Mucosa of rectum (tissue), 2 donors: Measurements from ENCODE around the gene NRXN3.

Experiments used
- H3K27ac ChIP-seq, 2 donors: one replicate each; pipeline ENCODE4 v1.7.0; 2013; ENCODE audit warnings: inconsistent platforms in 2 of 2, low read depth in 2 of 2, low read length in 2 of 2
- H3K27me3 ChIP-seq, 2 donors: one replicate each; pipeline ENCODE4 v1.7.0; 2013; ENCODE audit warnings: low read length in 2 of 2; ENCODE audit not compliant: control insufficient read depth in 2 of 2, insufficient read depth in 2 of 2
- H3K36me3 ChIP-seq, 2 donors: one replicate each; pipeline ENCODE4 v1.7.0; 2013; ENCODE audit warnings: low read length in 2 of 2; ENCODE audit not compliant: control insufficient read depth in 2 of 2, insufficient read depth in 2 of 2
- H3K4me1 ChIP-seq, 2 donors: one replicate each; pipeline ENCODE4 v1.7.0; 2013; ENCODE audit warnings: low read length in 2 of 2, mild to moderate bottlenecking in 1 of 2; ENCODE audit not compliant: control insufficient read depth in 2 of 2, insufficient read depth in 2 of 2
- H3K4me3 ChIP-seq, 2 donors: one replicate each; pipeline ENCODE4 v1.7.0; 2013; ENCODE audit warnings: low read length in 2 of 2
- H3K9ac ChIP-seq, 2 donors: one replicate each; pipeline ENCODE4 v1.7.0; 2013; ENCODE audit warnings: low read length in 2 of 2, low read depth in 1 of 2, mild to moderate bottlenecking in 1 of 2
- H3K9me3 ChIP-seq, 2 donors: one replicate each; pipeline ENCODE4 v1.7.0; 2013; ENCODE audit warnings: low read length in 2 of 2; ENCODE audit not compliant: control insufficient read depth in 2 of 2
- donor health status: healthy.
- donor health status: Normal muscosa, but diverticular disease.

Gene NRXN3

GRCh38 chr14:78747813-78748212 is 577.6 kb downstream of the NRXN3 start:
- H3K9me3 ChIP-seq: no peaks in the 10 kb centered on the region
- no peaks in the 10 kb centered on the region for H3K27me3 ChIP-seq
- no peak overlapping the region for H3K9ac ChIP-seq
- no peaks in the 10 kb centered on the region for H3K4me1 ChIP-seq
- no peak overlapping the region for H3K27ac ChIP-seq
- no peak overlapping the region for H3K4me3 ChIP-seq
- no peaks in the 10 kb centered on the region for H3K36me3 ChIP-seq

GRCh38 chr14:78752518-78753188 is 582.5 kb downstream of the NRXN3 start:
- Histone ChIP-seq H3K4me1 (no peaks in the 10 kb centered on the region), H3K9ac (no peak overlapping the region), H3K36me3 (no peaks in the 10 kb centered on the region), H3K4me3 (no peak overlapping the region), H3K27me3 (no peaks in the 10 kb centered on the region), H3K27ac (no peak overlapping the region), H3K9me3 (no peaks in the 10 kb centered on the region)

- no peak overlapping the region for H3K9ac ChIP-seq
- H3K4me3 ChIP-seq: no peak overlapping the region
- H3K27ac ChIP-seq: no peak overlapping the region
- H3K36me3 ChIP-seq: no peaks in the 10 kb centered on the region
- H3K4me1 ChIP-seq: no peaks in the 10 kb centered on the region
- H3K9me3 ChIP-seq: no peaks in the 10 kb centered on the region
- H3K27me3 ChIP-seq: no peaks in the 10 kb centered on the region
Measured at GRCh38 chr14:78754059-78754458, 583.9 kb downstream of the NRXN3 start.

- Histone ChIP-seq H3K9ac (no peak overlapping the region), H3K27me3 (no peaks in the 10 kb centered on the region), H3K9me3 (no peaks in the 10 kb centered on the region), H3K27ac (no peak overlapping the region), H3K4me3 (no peak overlapping the region), H3K4me1 (no peaks in the 10 kb centered on the region), H3K36me3 (no peaks in the 10 kb centered on the region)
Measured at GRCh38 chr14:78758333-78758732, 588.2 kb downstream of the NRXN3 start.

- H3K9ac ChIP-seq: no peak overlapping the region
- H3K27ac ChIP-seq: no peak overlapping the region
- H3K27me3 ChIP-seq: no peaks in the 10 kb centered on the region
- H3K4me1 ChIP-seq: no peaks in the 10 kb centered on the region
- H3K9me3 ChIP-seq: no peaks in the 10 kb centered on the region
- H3K36me3 ChIP-seq: no peaks in the 10 kb centered on the region
- no peak overlapping the region for H3K4me3 ChIP-seq
Measured at GRCh38 chr14:78762331-78762730, 592.2 kb downstream of the NRXN3 start.

- Histone ChIP-seq H3K27ac (no peak overlapping the region), H3K4me1 (no peaks in the 10 kb centered on the region), H3K27me3 (no peaks in the 10 kb centered on the region), H3K9me3 (no peaks in the 10 kb centered on the region), H3K36me3 (no peaks in the 10 kb centered on the region), H3K9ac (no peak overlapping the region), H3K4me3 (no peak overlapping the region)
Measured at GRCh38 chr14:78763746-78764145, 593.6 kb downstream of the NRXN3 start.

- H3K9me3 ChIP-seq: no peaks in the 10 kb centered on the region
- no peak overlapping the region for H3K9ac ChIP-seq
- no peak overlapping the region for H3K27ac ChIP-seq
- no peak overlapping the region for H3K4me3 ChIP-seq
- no peaks in the 10 kb centered on the region for H3K27me3 ChIP-seq
- H3K4me1 ChIP-seq: no peaks in the 10 kb centered on the region
- no peaks in the 10 kb centered on the region for H3K36me3 ChIP-seq
Measured at GRCh38 chr14:78764240-78764639, 594.1 kb downstream of the NRXN3 start.

GRCh38 chr14:78764645-78765044 is 594.5 kb downstream of the NRXN3 start:
- Histone ChIP-seq H3K36me3 (no peaks in the 10 kb centered on the region), H3K9ac (no peak overlapping the region), H3K4me3 (no peak overlapping the region), H3K9me3 (no peaks in the 10 kb centered on the region), H3K4me1 (no peaks in the 10 kb centered on the region), H3K27ac (no peak overlapping the region), H3K27me3 (no peaks in the 10 kb centered on the region)

GRCh38 chr14:78767436-78767835 is 597.3 kb downstream of the NRXN3 start:
- no peaks in the 10 kb centered on the region for H3K9me3 ChIP-seq
- H3K27me3 ChIP-seq: no peaks in the 10 kb centered on the region
- no peak overlapping the region for H3K9ac ChIP-seq
- no peak overlapping the region for H3K27ac ChIP-seq
- no peaks in the 10 kb centered on the region for H3K4me1 ChIP-seq
- H3K4me3 ChIP-seq: no peak overlapping the region
- no peaks in the 10 kb centered on the region for H3K36me3 ChIP-seq

GRCh38 chr14:78782551-78782950 is 612.4 kb downstream of the NRXN3 start:
- H3K4me1 ChIP-seq: no peaks in the 10 kb centered on the region
- no peak overlapping the region for H3K9ac ChIP-seq
- peaks cover 0 to 3% of the 10 kb centered on the region in 2 donors for H3K9me3 ChIP-seq
- no peak overlapping the region for H3K4me3 ChIP-seq
- no peak overlapping the region for H3K27ac ChIP-seq
- H3K27me3 ChIP-seq: no peaks in the 10 kb centered on the region
- H3K36me3 ChIP-seq: no peaks in the 10 kb centered on the region

- Histone ChIP-seq H3K27ac (no peak overlapping the region), H3K36me3 (no peaks in the 10 kb centered on the region), H3K4me1 (no peaks in the 10 kb centered on the region), H3K4me3 (no peak overlapping the region), H3K9ac (no peak overlapping the region), H3K9me3 (peaks cover 0 to 3% of the 10 kb centered on the region in 2 donors), H3K27me3 (no peaks in the 10 kb centered on the region)
Measured at GRCh38 chr14:78785265-78785664, 615.1 kb downstream of the NRXN3 start.
